H1 (cell line): ENCODE data around the gene CSDE1. TPM values are rescaled to one million over a fixed set of nuclear protein-coding genes. Genes with fewer than 3 reads are reported as not detected.

Source experiments
- BACH1 ChIP-seq: IDR thresholded peaks from 2 replicates; pipeline ENCODE4 v1.6.1; 2012; ENCODE audit warnings: low read length, improper control_type of control experiment
- CHD1 ChIP-seq: IDR thresholded peaks from 2 replicates; pipeline ENCODE4 v1.6.1; 2012; ENCODE audit warnings: low read depth, low read length, improper control_type of control experiment
- CHD2 ChIP-seq: IDR thresholded peaks from 2 replicates; pipeline ENCODE4 v1.6.1; 2012; ENCODE audit warnings: low read length, improper control_type of control experiment
- CREB1 ChIP-seq: IDR thresholded peaks from 2 replicates; pipeline ENCODE4 v1.6.1; 2012; ENCODE audit warnings: inconsistent platforms
- HDAC6 ChIP-seq: IDR thresholded peaks from one replicate; pipeline ENCODE4 v1.7.1; 2012; ENCODE audit warnings: low read depth, mild to moderate bottlenecking, inconsistent platforms, low read length, moderate library complexity
- JUN ChIP-seq: IDR thresholded peaks from 2 replicates; pipeline ENCODE4 v1.6.1; 2011; ENCODE audit warnings: low read depth, mild to moderate bottlenecking, improper control_type of control experiment, low read length
- JUND ChIP-seq: IDR thresholded peaks from 2 replicates; pipeline ENCODE4 v1.6.1; 2011; ENCODE audit warnings: mild to moderate bottlenecking, improper control_type of control experiment, low read length
- KDM5A ChIP-seq: fragments of 200-600 bp; IDR thresholded peaks from 2 replicates; pipeline ENCODE4 v1.7.1; 2012; ENCODE audit warnings: mild to moderate bottlenecking, low read length, inconsistent platforms, mixed read lengths
- MAFK ChIP-seq: IDR thresholded peaks from 2 replicates; pipeline ENCODE4 v1.6.1; 2012; ENCODE audit warnings: low read depth, mild to moderate bottlenecking, improper control_type of control experiment, low read length
- NANOG ChIP-seq: IDR thresholded peaks from 2 replicates; pipeline ENCODE4 v1.6.1; 2011; ENCODE audit warnings: low read length, low read depth, mild to moderate bottlenecking, inconsistent platforms; ENCODE audit not compliant: insufficient read depth, poor library complexity, severe bottlenecking
- PHF8 ChIP-seq: fragments of 200-600 bp; sonication (generic); conservative IDR thresholded peaks from 2 replicates; pipeline ENCODE4 v1.7.1; 2012; ENCODE audit warnings: low read depth, mild to moderate bottlenecking, inconsistent platforms, low read length, moderate library complexity
- POLR2A ChIP-seq, 2 experiments: IDR thresholded peaks; 1 replicate in 1 of 2; 2 replicates in 1 of 2; pipeline ENCODE4 v1.6.1; 2011; ENCODE audit warnings: low read depth in 2 of 2, low read length in 2 of 2, mild to moderate bottlenecking in 2 of 2; ENCODE audit errors: control extremely low read depth in 1 of 2
- RBBP5 ChIP-seq: IDR thresholded peaks from 2 replicates; pipeline ENCODE4 v1.7.1; 2012; ENCODE audit warnings: low read depth, mild to moderate bottlenecking, inconsistent platforms, low read length, moderate library complexity, borderline replicate concordance
- RNF2 ChIP-seq: fragments of 200-900, 300-1000 bp; sonication (generic); IDR thresholded peaks from 2 replicates; pipeline ENCODE4 v1.7.1; 2016; ENCODE audit warnings: borderline replicate concordance, low read depth, mild to moderate bottlenecking, antibody characterized with exemption, low read length; ENCODE audit not compliant: poor library complexity, severe bottlenecking; ENCODE audit errors: missing control alignments
- RXRA ChIP-seq: IDR thresholded peaks from 2 replicates; pipeline ENCODE4 v1.6.1; 2011; ENCODE audit warnings: low read depth, mild to moderate bottlenecking, low read length, moderate library complexity; ENCODE audit not compliant: insufficient read depth
- SIN3A ChIP-seq, 2 experiments: IDR thresholded peaks in 1 of 2; conservative IDR thresholded peaks in 1 of 2; 2 replicates each; pipeline ENCODE4 v1.6.1; 2011 to 2012; ENCODE audit warnings: low read length in 2 of 2, improper control_type of control experiment in 1 of 2, low read depth in 1 of 2, mild to moderate bottlenecking in 1 of 2
- SP4 ChIP-seq: IDR thresholded peaks from 2 replicates; pipeline ENCODE4 v1.6.1; 2012; ENCODE audit warnings: low read length, inconsistent platforms
- SUZ12 ChIP-seq: fragments of 200-600 bp; sonication (generic); IDR thresholded peaks from 2 replicates; pipeline ENCODE4 v1.6.1; 2012; ENCODE audit warnings: mild to moderate bottlenecking, inconsistent platforms, low read length, moderate library complexity, mixed read lengths
- TAF7 ChIP-seq: optimal IDR thresholded peaks from 2 replicates; pipeline ENCODE3; 2011; ENCODE audit warnings: low read depth, mild to moderate bottlenecking, inconsistent platforms, low read length, moderate library complexity, borderline replicate concordance
- TBP ChIP-seq: IDR thresholded peaks from 2 replicates; pipeline ENCODE4 v1.6.1; 2011; ENCODE audit warnings: low read depth, low read length, improper control_type of control experiment
- TEAD4 ChIP-seq: IDR thresholded peaks from 2 replicates; pipeline ENCODE4 v1.6.1; 2012; ENCODE audit warnings: low read depth, low read length, inconsistent platforms, mixed read lengths
- YY1 ChIP-seq: IDR thresholded peaks from 2 replicates; pipeline ENCODE4 v1.6.1; 2011; ENCODE audit warnings: low read depth, mild to moderate bottlenecking, low read length
- polyA plus RNA-seq, 7 experiments: library from polyadenylated mRNA; depleted of rRNA in 3 of 7; stranded (reverse) in 5 of 7; unstranded in 2 of 7; fragments of >200 nt in 5 of 7; fragments of 200-250 nt in 2 of 7; gene quantifications; 1 replicate in 5 of 7; 2 replicates in 1 of 7; 4 replicates in 1 of 7; pipeline versions ENCODE4 v1.2.1 to v1.2.3, GENCODE V29; 2011 to 2013; ENCODE audit warnings: missing spikeins in 2 of 7, mixed read lengths in 2 of 7
- total RNA-seq: library from RNA; stranded (reverse); fragmentation: NEBNext Ultra II Directional; extraction: Animal tissue kit (Norgen Biotek cat#: 25700); gene quantifications from 2 replicates; pipeline ENCODE4 v1.2.1, GENCODE V29; 2021
- TF ChIP-seq, protein P1 (sequence below): IDR thresholded peaks from 2 replicates; pipeline ENCODE4 v1.6.1; 2012; ENCODE audit warnings: low read length, inconsistent platforms
- TF ChIP-seq, protein P2 (sequence below): IDR thresholded peaks from 2 replicates; pipeline ENCODE4 v1.6.1; 2011; ENCODE audit warnings: low read length, improper control_type of control experiment

CSDE1 gene
- total and polyA plus RNA-seq, 2 of the 8 experiments (the other 6 are each of a cell fraction or from before 2014, with no cell fraction given), result 149 to 635 TPM

DNA sequence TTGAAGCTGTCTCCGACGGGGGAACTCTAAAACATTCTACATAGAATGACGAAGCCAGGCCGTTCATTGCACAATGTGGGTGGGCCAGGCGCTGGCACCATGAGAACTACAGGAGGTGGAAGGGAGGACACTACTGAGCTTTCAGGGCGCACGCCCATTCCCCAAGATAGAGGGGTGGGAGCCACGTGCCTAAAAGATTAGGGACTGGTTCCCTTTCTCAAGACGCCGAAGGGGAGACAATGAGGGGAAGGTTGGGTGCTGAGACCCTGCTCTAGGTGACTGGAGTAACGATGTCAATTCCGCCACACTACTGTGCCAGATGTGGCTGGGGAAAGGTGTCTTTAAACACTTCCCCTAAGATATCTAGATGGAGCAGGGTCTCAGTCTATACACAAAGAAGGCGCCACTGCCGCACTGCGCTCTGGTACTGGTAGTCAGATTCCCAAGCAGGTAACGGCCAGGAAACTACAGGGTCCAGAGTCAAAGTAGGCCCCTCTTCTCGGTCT, 782 bp downstream of the CSDE1 start (continued):
- TF ChIP-seq, protein P1, sequence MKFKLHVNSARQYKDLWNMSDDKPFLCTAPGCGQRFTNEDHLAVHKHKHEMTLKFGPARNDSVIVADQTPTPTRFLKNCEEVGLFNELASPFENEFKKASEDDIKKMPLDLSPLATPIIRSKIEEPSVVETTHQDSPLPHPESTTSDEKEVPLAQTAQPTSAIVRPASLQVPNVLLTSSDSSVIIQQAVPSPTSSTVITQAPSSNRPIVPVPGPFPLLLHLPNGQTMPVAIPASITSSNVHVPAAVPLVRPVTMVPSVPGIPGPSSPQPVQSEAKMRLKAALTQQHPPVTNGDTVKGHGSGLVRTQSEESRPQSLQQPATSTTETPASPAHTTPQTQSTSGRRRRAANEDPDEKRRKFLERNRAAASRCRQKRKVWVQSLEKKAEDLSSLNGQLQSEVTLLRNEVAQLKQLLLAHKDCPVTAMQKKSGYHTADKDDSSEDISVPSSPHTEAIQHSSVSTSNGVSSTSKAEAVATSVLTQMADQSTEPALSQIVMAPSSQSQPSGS, result no peak
- TF ChIP-seq SIN3A (conservative IDR thresholded peaks at IDR 0.05 in 1 of 2, IDR thresholded peaks at IDR 0.05 in 1 of 2; ENCODE audit: low read depth in 1 of 2, low read length in 2 of 2), result peak in 1 of 2 experiments; percentile 82; a peak in 1 of 4 replicates
- no peak for TF ChIP-seq PHF8
- TF ChIP-seq SUZ12, result no peak
- TF ChIP-seq NANOG, result no peak
- 0 out of 2 replicates have a peak, but pooled peaks have one; percentile 6 for TF ChIP-seq RBBP5
- TF ChIP-seq SP4, result no peak
- TF ChIP-seq KDM5A, result no peak
- TF ChIP-seq HDAC6, result no peak
- peak; percentile 71 to 86 for TF ChIP-seq POLR2A (IDR thresholded peaks at IDR 0.05; ENCODE audit: control extremely low read depth in 1 of 2, low read depth in 2 of 2, low read length in 2 of 2)
- TF ChIP-seq JUND, result no peak
- TF ChIP-seq CREB1, result no peak
- no peak for TF ChIP-seq MAFK
- TF ChIP-seq, protein P2, sequence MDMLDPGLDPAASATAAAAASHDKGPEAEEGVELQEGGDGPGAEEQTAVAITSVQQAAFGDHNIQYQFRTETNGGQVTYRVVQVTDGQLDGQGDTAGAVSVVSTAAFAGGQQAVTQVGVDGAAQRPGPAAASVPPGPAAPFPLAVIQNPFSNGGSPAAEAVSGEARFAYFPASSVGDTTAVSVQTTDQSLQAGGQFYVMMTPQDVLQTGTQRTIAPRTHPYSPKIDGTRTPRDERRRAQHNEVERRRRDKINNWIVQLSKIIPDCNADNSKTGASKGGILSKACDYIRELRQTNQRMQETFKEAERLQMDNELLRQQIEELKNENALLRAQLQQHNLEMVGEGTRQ, result no peak
- TF ChIP-seq CHD1, result no peak
- TF ChIP-seq TEAD4, result no peak
- TF ChIP-seq TAF7, result no peak
- TF ChIP-seq RNF2, result no peak
- peak; percentile 1; the same call in 1 of the 2 replicates for TF ChIP-seq TBP
- TF ChIP-seq YY1, result no peak
- no peak for TF ChIP-seq JUN
- no peak for TF ChIP-seq BACH1
- no peak for TF ChIP-seq CHD2
- no peak for TF ChIP-seq RXRA
